Activated T-helper 17 cell treated with anti-CD3 and anti-CD28 coated beads, Interleukin-2, amount 50 U/mL, for 72 hours (primary cell): Measurements from ENCODE around the gene RABGAP1L. TPM values are rescaled to one million over a fixed set of nuclear protein-coding genes. Genes with fewer than 3 reads are reported as not detected.
"Not testable (repeated sequence)": the region's sequence is repeated elsewhere in the genome, so short reads cannot be mapped to it uniquely, and the experiment has no call there.

ENCODE experiments used
- ATAC-seq: fragments of 150-1000 bp; cut with Tn5 transposase; replicated peaks from 2 replicates; pipeline ENCODE4 v1.10.0; 2021; ENCODE audit warnings: mild to moderate bottlenecking, moderate library complexity
- H3K27ac Mint-ChIP-seq: one replicate; pipeline ENCODE4 v1.8.0; 2022; ENCODE audit warnings: mixed read lengths
- H3K27me3 Mint-ChIP-seq: one replicate; pipeline ENCODE4 v1.8.0; 2022; ENCODE audit warnings: mixed read lengths
- H3K36me3 Mint-ChIP-seq: one replicate; pipeline ENCODE4 v1.8.0; 2022; ENCODE audit warnings: low read depth, mild to moderate bottlenecking, mixed read lengths
- H3K4me1 Mint-ChIP-seq: one replicate; pipeline ENCODE4 v1.8.0; 2022; ENCODE audit warnings: mixed read lengths
- H3K4me3 Mint-ChIP-seq: one replicate; pipeline ENCODE4 v1.8.0; 2022; ENCODE audit warnings: mild to moderate bottlenecking, mixed read lengths
- H3K9me3 Mint-ChIP-seq: one replicate; pipeline ENCODE4 v1.8.0; 2022; ENCODE audit warnings: mixed read lengths
- total RNA-seq, 2 donors: library from RNA; stranded (reverse); gene quantifications; one replicate each; pipeline ENCODE4 v1.2.3, GENCODE V29; 2022

The RABGAP1L gene
- total RNA-seq, 2 donors from 2014 or later, result 38.4 to 54.1 TPM

DNA sequence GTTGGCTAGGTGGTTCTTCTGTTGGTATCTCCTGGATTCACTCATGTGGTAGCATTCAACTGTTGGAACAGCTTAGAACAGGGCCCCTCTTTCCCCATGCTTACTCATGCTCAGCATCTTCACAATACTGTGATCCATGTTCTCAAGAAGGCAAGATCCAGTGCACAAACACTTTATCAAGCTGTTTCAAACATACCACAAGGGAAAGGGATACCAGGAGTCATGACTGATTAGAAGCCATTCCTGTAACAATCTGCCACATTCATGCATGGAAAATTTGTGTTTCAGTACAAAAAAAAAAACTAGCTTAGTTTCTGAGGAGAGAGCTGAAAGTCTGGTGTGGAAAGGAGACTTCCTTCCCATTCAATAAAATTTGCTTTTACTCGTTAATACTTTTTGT, 670.7 kb downstream of the RABGAP1L start:
- Mint-ChIP-seq H3K27me3 (no peaks in the 10 kb centered on the region), H3K9me3 (no peaks in the 10 kb centered on the region), H3K36me3 (no peaks in the 10 kb centered on the region), H3K4me1 (no peaks in the 10 kb centered on the region), H3K4me3 (no peak overlapping the region), H3K27ac (no peak overlapping the region)
- no peak for ATAC-seq

DNA sequence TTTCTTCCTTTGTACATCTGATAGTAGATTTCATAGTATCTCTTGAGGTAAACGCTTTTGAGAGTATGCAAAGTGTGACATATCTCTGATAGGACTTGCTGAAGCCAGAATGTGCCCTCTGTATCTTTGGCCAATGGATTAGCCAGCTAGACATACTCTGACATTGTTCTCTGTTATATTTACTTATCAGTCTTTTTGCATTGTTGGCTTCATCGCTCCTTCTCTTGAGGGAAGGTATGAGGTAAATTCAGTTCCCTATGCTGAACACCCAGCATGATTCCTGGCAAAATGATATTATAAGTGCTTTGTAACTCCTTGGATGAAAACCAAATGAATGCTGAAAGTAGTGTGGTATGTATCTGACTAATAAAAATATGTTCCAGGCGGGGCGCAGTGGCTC, 677.2 kb downstream of the RABGAP1L start:
- no peaks in the 10 kb centered on the region for H3K27me3 Mint-ChIP-seq
- H3K4me3 Mint-ChIP-seq, result no peak overlapping the region
- H3K27ac Mint-ChIP-seq, result no peak overlapping the region
- no peaks in the 10 kb centered on the region for H3K36me3 Mint-ChIP-seq
- no peak for ATAC-seq
- H3K9me3 Mint-ChIP-seq, result no peaks in the 10 kb centered on the region
- H3K4me1 Mint-ChIP-seq, result no peaks in the 10 kb centered on the region

DNA sequence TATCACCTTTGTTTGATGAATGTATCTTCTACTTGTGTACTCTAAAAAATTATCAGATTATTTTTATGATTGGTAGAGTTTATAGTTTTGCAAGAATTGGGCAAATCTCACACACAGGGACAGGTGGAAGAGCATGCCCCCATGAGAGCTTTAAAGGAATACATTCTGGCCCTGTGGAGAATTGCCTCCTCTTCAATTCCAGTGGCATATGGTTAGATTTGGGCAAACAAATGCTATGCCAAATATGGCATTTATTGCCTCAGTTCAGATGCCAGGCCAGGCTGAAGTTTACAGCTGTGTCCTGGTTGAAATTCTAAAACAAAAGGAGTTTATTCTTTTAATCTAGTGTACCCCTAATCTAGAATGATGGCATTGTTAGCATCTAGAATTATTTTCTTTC, 678.1 kb downstream of the RABGAP1L start:
- Mint-ChIP-seq H3K4me3 (no peak overlapping the region), H3K27me3 (no peaks in the 10 kb centered on the region), H3K36me3 (no peaks in the 10 kb centered on the region), H3K9me3 (no peaks in the 10 kb centered on the region), H3K4me1 (peaks cover 3% of the 10 kb centered on the region), H3K27ac (no peak overlapping the region)
- no peak for ATAC-seq

DNA sequence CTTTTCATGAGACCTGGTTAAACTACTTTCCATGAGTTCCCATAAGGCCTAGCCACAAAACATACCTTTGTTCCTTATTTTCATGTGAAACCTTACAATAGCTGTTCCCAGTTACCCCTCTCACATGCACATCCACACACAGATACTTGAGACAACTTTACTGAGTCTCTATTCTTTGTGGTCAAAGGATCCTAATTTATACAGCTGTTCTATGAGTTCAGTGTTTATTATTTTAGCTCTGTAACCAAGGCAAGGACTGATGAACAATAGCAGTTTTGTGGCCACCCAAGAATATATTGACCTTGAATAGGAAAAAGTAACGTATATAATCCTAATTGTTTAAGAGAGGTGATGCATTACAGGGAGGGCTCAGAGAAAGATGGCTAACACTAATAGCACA, 679.9 kb downstream of the RABGAP1L start:
- Mint-ChIP-seq H3K4me1 (peaks cover 3% of the 10 kb centered on the region), H3K9me3 (no peaks in the 10 kb centered on the region), H3K36me3 (no peaks in the 10 kb centered on the region), H3K27me3 (no peaks in the 10 kb centered on the region), H3K4me3 (no peak overlapping the region), H3K27ac (no peak overlapping the region)
- ATAC-seq, result no peak

DNA sequence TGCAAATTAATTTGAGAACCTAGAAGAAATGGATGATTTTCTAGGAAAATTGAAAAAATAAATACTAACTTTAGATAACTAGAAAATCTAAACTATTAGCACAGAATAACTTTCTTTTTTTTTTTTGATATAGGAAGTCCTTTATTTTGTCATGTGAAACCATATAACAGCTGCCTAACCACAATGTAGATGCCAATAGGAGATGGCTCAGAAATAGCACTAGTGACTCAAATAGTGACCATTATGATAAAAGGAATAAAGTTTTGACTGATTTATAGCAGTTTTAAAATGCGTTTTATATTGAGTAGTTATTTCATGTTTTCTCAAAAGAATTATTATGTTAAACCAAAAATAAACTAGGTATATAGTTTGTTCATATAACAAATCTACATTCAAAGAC, 682.4 kb downstream of the RABGAP1L start:
- Mint-ChIP-seq H3K4me3 (no peak overlapping the region), H3K27ac (no peak overlapping the region), H3K27me3 (no peaks in the 10 kb centered on the region), H3K9me3 (no peaks in the 10 kb centered on the region), H3K4me1 (peaks cover 3% of the 10 kb centered on the region), H3K36me3 (no peaks in the 10 kb centered on the region)
- ATAC-seq, result peak; percentile 39

DNA sequence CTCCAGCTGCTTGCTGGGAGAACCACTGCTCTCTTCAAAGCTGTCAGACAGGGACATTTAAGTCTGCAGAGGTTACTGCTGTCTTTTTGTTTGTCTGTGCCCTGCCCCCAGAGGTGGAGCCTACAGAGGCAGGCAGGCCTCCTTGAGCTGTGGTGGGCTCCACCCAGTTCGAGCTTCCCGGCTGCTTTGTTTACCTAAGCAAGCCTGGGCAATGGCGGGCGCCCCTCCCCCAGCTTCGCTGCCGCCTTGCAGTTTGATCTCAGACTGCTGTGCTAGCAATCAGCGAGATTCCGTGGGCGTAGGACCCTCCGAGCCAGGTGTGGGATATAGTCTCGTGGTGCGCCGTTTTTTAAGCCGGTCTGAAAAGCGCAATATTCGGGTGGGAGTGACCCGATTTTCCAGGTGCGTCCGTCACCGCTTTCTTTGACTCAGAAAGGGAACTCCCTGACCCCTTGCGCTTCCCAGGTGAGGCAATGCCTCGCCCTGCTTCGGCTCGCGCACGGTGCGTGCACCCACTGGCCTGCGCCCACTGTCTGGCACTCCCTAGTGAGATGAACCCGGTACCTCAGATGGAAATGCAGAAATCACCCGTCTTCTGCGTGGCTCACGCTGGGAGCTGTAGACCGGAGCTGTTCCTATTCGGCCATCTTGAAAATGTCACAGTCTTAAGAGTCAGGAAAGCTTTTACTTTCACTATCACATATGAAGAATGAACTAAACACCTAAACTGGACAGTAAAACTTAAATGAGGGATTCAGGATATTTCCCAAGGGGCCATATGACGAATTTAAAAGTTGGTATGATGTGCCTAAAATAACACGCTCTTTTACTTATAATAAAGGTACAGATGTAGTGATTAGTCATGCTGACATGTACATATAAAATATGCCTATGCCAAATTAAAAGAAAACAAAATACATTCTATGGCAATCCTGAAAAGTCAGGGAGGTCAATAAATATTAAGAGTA, 689.6 kb downstream of the RABGAP1L start:
- not testable (repeated sequence) for H3K27me3 Mint-ChIP-seq, ATAC-seq, H3K36me3 Mint-ChIP-seq, H3K4me3 Mint-ChIP-seq, H3K27ac Mint-ChIP-seq, H3K4me1 Mint-ChIP-seq, H3K9me3 Mint-ChIP-seq

DNA sequence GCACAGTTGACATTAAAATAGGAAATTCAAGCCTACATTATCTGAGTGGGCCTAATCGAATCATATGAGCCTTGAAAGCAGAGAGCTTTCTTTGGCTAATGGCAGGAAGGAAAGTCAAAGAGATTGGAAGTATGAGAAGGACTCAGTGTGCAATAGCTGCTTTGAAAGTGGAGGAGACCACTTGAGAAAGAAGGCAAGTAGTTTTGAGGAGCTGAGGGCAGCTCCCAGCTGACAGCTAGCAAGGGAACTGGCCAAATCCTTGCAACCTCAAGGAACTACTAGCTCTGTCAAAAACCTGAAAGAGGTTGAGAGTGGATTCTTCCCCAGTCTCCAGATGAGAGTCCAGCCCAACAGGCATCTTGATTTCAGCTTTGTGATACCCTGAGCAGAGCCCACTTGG, 691.4 kb downstream of the RABGAP1L start:
- H3K9me3 Mint-ChIP-seq, result no peaks in the 10 kb centered on the region
- ATAC-seq, result no peak
- no peaks in the 10 kb centered on the region for H3K4me1 Mint-ChIP-seq
- H3K36me3 Mint-ChIP-seq, result no peaks in the 10 kb centered on the region
- no peaks in the 10 kb centered on the region for H3K27me3 Mint-ChIP-seq
- H3K27ac Mint-ChIP-seq, result no peak overlapping the region
- no peak overlapping the region for H3K4me3 Mint-ChIP-seq

DNA sequence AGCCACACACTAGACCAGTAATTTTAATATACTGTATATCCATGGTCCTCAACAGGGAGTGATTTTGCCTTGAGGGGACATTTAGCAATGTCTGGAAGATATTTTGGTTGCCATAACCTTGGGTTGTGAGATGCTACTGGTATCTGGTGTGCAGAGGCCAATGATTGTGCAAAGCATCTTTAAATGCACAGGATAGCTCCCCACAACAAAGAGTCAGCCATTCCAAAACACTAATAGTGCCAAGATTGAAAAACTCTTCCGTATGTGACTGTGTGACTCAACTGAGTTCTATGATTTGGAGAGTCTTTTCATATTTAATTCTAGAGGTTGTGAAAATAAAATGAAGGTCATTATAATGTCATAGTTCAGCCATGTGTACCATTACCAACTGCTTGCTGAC, 699.0 kb downstream of the RABGAP1L start:
- H3K27me3 Mint-ChIP-seq, result no peaks in the 10 kb centered on the region
- no peak for ATAC-seq
- H3K36me3 Mint-ChIP-seq, result no peaks in the 10 kb centered on the region
- no peak overlapping the region for H3K27ac Mint-ChIP-seq
- H3K4me1 Mint-ChIP-seq, result no peaks in the 10 kb centered on the region
- no peaks in the 10 kb centered on the region for H3K9me3 Mint-ChIP-seq
- no peak overlapping the region for H3K4me3 Mint-ChIP-seq

DNA sequence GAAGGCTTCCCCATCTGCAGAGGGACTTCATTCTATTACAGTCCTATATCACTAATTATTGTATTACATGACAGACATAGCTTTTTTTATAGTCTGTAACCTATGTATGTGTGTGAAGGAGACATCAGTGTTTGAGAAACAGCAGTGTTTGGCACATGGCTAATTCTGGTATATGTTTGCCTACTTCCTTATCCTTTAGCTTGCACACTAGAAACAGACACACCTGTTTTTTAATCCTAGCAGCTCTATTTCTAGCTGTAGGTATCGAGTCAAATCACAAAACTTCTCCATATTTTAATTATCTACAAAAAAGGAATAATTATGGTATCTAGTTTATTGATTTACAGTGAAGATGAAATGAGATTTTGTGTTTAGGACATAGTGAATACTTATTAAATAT, 711.0 kb downstream of the RABGAP1L start:
- H3K4me1 Mint-ChIP-seq, result peaks cover 9% of the 10 kb centered on the region
- no peak overlapping the region for H3K27ac Mint-ChIP-seq
- H3K27me3 Mint-ChIP-seq, result no peaks in the 10 kb centered on the region
- H3K4me3 Mint-ChIP-seq, result no peak overlapping the region
- no peak for ATAC-seq
- H3K36me3 Mint-ChIP-seq, result no peaks in the 10 kb centered on the region
- no peaks in the 10 kb centered on the region for H3K9me3 Mint-ChIP-seq

DNA sequence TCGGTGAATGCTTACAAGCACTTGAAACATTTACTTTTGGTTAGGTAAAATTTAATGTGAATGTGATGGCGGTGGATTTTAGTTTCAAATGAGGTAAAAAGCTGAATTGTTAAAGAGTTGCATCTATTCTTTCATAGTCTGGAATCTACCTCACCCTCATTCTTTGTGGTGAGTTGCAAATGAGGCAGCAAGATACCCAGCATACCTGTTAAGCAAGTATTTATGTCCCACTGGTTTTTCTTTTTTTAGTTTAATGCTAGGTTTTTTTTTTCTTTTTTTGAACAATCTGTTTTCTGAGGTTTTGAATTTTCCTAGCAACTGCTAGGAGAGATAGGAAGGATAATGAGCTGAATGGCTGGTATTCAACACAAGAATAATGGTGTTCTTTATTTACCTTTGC, 712.6 kb downstream of the RABGAP1L start:
- Mint-ChIP-seq H3K4me3 (no peak overlapping the region), H3K9me3 (no peaks in the 10 kb centered on the region), H3K36me3 (no peaks in the 10 kb centered on the region), H3K27me3 (no peaks in the 10 kb centered on the region), H3K4me1 (peaks cover 9% of the 10 kb centered on the region), H3K27ac (no peak overlapping the region)
- peak; percentile 60 for ATAC-seq

DNA sequence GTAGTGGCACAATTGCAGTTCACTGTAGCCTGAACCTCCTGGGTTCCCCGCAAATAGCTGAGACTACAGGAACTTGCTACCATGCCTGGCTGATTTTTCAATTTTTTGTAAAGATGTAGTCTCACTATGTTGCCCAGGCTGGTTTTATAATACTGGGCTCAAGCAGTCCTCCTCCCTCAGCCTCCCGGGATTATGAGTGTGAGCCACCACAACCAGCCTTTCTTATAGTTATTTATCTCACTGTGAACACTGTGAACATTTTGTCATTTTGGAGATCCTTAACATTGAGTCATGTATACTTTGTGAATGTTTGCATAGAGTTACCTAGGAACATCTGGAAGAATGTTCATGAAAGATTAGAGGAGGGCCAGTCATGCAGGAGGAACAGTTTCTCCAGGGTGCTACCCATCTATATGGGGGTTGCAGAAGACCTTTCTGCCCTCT, 713.3 kb downstream of the RABGAP1L start:
- Mint-ChIP-seq H3K4me3 (no peak overlapping the region), H3K27ac (no peak overlapping the region)

DNA sequence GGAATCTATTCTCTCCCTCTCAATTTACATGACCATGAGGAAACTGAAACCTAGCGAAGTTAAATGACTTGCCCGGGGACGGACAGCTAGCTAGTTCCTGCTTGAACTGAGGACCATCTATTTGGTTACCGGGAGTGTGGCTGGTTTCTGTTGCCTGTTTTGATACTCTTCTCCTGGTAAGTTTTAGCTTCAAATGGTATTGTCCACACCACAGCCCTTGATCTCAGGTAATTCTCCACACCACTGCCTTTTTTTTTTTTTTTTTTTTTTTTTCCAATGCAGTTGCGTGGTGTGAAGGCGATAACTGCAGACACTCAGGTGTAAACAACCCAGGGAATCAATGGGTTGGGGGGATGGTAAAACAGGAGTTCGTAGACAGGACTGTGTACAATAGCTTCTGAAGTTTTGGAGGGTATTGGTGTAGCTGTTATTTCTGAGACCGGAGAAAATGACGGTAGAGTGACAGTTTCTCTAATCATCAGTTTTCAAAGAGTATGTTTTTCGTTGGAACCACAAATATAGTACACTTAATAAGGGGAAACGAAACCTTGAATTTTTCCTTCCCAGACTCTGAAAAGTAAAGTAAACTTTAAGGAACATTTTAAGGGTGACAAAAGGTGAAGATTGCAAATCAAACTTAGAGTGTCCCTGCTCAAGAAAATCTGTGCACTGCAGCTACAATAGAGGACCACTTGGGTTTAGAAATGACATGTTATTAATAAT, 715.2 kb downstream of the RABGAP1L start:
- Mint-ChIP-seq H3K27me3 (no peaks in the 10 kb centered on the region), H3K36me3 (no peaks in the 10 kb centered on the region), H3K4me1 (peaks cover 14% of the 10 kb centered on the region), H3K4me3 (peak overlapping the region; percentile 67), H3K27ac (peak overlapping the region; percentile 10), H3K9me3 (no peaks in the 10 kb centered on the region)
- peak; percentile 45 for ATAC-seq

More for the DNA sequence above, 713.3 kb downstream of the RABGAP1L start:
- Mint-ChIP-seq H3K4me1 (peaks cover 14% of the 10 kb centered on the region), H3K36me3 (no peaks in the 10 kb centered on the region), H3K9me3 (no peaks in the 10 kb centered on the region), H3K27me3 (no peaks in the 10 kb centered on the region)
- no peak for ATAC-seq

DNA sequence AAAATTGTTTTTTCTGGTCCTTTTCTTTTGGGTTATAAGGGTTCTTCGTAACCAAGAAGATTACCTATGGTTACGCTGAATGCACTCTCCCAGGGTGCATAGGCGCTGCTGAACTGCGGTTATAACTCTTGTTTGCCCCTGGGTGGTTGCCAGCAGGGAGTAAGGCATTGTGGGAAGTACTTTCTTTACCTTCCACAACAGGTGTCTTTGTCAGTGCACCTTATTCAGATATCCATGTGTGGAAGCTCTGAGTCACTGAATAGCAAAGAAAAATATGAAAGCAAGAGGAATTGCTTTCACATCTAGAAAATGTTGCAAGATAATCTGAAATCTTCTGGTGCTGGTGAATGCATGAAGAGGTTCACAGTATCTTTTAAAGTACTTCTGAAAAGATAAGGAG, 716.0 kb downstream of the RABGAP1L start:
- Mint-ChIP-seq H3K27ac (no peak overlapping the region), H3K27me3 (no peaks in the 10 kb centered on the region)
- ATAC-seq, result peak; percentile 34

DNA sequence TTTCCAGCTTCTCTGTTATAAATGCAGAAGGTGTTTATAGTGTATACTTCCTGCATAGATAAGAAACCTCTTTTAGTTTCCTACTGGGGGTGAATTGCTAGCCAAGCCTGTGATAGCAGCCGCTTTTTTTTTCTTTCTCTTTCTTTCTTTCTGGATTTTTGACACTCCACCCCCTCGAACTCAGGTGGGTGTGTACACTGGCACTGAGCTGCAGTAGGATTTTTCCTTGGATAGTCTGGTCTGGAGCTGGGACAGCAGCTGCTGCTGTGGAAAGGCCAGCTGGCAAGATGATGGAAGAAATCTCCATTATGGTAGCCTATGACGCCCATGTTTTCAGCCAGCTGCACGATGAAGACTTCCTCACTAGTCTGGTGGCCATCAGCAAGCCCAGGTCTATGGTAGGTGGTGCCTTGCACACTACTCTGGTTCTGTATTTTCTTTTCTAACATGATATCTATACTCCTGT, 717.9 kb downstream of the RABGAP1L start:
- Mint-ChIP-seq H3K27me3 (no peaks in the 10 kb centered on the region), H3K4me1 (peaks cover 14% of the 10 kb centered on the region), H3K9me3 (no peaks in the 10 kb centered on the region), H3K4me3 (peak overlapping the region; percentile 63), H3K36me3 (no peaks in the 10 kb centered on the region), H3K27ac (peak overlapping the region; percentile 53)
- ATAC-seq, result no peak

More for the DNA sequence above, 716.0 kb downstream of the RABGAP1L start:
- Mint-ChIP-seq H3K4me1 (peaks cover 14% of the 10 kb centered on the region), H3K4me3 (peak overlapping the region; percentile 67), H3K36me3 (no peaks in the 10 kb centered on the region), H3K9me3 (no peaks in the 10 kb centered on the region)

DNA sequence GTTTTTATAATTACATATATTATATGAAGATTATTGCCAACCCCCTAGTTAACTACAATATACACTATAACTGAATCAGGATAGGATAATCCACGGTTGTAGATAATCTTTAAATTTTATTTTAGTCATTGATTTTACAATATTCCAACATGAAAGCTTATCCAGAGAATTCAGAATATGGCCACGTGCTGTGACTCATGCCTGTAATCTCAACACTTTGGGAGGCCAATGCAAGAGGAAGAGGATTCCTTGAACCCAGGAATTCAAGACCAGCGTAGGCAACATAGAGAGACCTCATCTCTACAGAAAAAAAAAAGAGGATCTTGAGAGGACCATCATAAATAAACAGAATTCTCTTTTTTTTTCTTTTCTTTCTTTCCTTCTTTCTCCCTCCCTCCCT, 720.9 kb downstream of the RABGAP1L start:
- Mint-ChIP-seq H3K4me1 (peaks cover 5% of the 10 kb centered on the region), H3K9me3 (no peaks in the 10 kb centered on the region), H3K27ac (no peak overlapping the region), H3K4me3 (no peak overlapping the region), H3K36me3 (no peaks in the 10 kb centered on the region), H3K27me3 (no peaks in the 10 kb centered on the region)
- no peak for ATAC-seq
